Keratinocyte (primary cell): ENCODE measurements around the gene GRB14.

ENCODE experiments used
- EZH2 ChIP-seq: IDR thresholded peaks from one replicate; pipeline ENCODE4 v1.6.1; 2012; ENCODE audit warnings: inconsistent platforms, mild to moderate bottlenecking, low read length, moderate library complexity
- TF ChIP-seq, protein P1 (sequence below), 3 experiments: IDR thresholded peaks in 1 of 3; conservative IDR thresholded peaks in 1 of 3; optimal IDR thresholded peaks in 1 of 3; 2 replicates in 2 of 3; 3 replicates in 1 of 3; pipeline versions ENCODE3 to v1.5.1; 2011; ENCODE audit warnings: low read length in 3 of 3, mild to moderate bottlenecking in 3 of 3, moderate library complexity in 2 of 3, control low read depth in 1 of 3, inconsistent platforms in 1 of 3; ENCODE audit not compliant: insufficient read depth in 2 of 3; ENCODE audit errors: extremely low read depth in 1 of 3

DNA sequence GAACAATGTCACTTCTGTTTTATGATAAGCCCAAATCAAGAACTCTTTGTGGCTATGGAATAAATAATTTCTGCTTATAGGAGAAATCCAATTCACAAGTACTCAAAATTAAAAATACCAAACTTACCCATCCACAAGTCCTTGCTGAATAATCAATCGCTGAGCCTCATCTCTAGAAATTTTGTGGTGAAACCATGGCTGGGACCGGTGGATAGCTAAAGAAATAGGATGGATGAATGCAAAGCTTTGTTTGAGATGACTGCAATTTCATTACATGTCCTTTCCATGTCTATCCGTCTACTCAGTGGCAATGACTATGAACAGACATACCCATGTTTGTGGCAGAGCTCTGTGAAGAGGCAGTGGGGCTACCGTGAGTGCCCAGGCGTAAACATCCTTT, 124.4 kb downstream of the GRB14 start:
- TF ChIP-seq, protein P1, sequence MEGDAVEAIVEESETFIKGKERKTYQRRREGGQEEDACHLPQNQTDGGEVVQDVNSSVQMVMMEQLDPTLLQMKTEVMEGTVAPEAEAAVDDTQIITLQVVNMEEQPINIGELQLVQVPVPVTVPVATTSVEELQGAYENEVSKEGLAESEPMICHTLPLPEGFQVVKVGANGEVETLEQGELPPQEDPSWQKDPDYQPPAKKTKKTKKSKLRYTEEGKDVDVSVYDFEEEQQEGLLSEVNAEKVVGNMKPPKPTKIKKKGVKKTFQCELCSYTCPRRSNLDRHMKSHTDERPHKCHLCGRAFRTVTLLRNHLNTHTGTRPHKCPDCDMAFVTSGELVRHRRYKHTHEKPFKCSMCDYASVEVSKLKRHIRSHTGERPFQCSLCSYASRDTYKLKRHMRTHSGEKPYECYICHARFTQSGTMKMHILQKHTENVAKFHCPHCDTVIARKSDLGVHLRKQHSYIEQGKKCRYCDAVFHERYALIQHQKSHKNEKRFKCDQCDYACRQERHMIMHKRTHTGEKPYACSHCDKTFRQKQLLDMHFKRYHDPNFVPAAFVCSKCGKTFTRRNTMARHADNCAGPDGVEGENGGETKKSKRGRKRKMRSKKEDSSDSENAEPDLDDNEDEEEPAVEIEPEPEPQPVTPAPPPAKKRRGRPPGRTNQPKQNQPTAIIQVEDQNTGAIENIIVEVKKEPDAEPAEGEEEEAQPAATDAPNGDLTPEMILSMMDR (optimal IDR thresholded peaks at IDR 0.05 in 1 of 3, IDR thresholded peaks at IDR 0.05 in 1 of 3, conservative IDR thresholded peaks at IDR 0.05 in 1 of 3; ENCODE audit: extremely low read depth in 1 of 3, insufficient read depth in 2 of 3, low read length in 3 of 3), result no peak
- no peak for TF ChIP-seq EZH2
